Upper lobe of left lung (tissue), 4 donors: ENCODE measurements around the gene CAPN12.
"Not testable (repeated sequence)": the region's sequence is repeated elsewhere in the genome, so short reads cannot be mapped to it uniquely, and the experiment has no call there.

ENCODE experiments used
- CTCF ChIP-seq, 6 experiments: fragments of 450-650 bp in 4 of 6; fragments of 200-600 bp in 2 of 6; sonication (generic) in 2 of 6; IDR thresholded peaks; one replicate each; pipeline ENCODE4 v1.5.1; 2016 to 2019; ENCODE audit warnings: antibody characterized with exemption in 6 of 6
- POLR2A ChIP-seq, 4 donors: fragments of 450-650 bp; IDR thresholded peaks; one replicate each; pipeline ENCODE4 v1.5.1; 2016 to 2017; ENCODE audit warnings: antibody characterized with exemption in 4 of 4, mild to moderate bottlenecking in 2 of 4

- TF ChIP-seq CTCF, POLR2A (IDR thresholded peaks at IDR 0.05): not testable (repeated sequence)
These were observed 9.5 kb upstream of the CAPN12 start for GRCh38 chr19:38753783-38754182.
